HG03521 (cell line): ENCODE data around the gene PLXNA2.

Experiments used
- ATAC-seq: cut with Tn5 transposase; IDR thresholded peaks from one replicate; pipeline ENCODE4 v1.9.1; 2021; ENCODE audit warnings: mild to moderate bottlenecking, moderate library complexity; ENCODE audit not compliant: unreplicated experiment

PLXNA2 gene

DNA sequence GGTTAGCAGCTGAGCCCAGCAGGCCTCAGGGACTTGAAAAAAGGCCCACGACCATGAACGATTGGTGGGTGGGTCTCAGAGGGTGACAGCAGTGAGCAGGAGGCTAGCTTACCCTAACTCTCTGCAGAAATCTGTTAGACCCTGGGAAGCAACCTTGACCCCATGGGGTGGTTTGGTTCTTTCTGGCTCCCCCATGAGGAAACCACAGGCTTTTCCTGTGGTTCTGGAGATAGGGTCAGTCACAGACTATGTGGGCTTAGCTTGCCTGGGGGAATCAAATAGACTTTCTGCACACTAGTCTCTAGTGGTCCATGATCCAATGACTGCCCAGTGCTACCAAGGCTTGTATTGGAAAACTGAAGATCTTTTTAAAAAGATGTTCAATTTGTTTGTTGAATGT lies 118.1 kb downstream of the PLXNA2 start:
- no peak for ATAC-seq

DNA sequence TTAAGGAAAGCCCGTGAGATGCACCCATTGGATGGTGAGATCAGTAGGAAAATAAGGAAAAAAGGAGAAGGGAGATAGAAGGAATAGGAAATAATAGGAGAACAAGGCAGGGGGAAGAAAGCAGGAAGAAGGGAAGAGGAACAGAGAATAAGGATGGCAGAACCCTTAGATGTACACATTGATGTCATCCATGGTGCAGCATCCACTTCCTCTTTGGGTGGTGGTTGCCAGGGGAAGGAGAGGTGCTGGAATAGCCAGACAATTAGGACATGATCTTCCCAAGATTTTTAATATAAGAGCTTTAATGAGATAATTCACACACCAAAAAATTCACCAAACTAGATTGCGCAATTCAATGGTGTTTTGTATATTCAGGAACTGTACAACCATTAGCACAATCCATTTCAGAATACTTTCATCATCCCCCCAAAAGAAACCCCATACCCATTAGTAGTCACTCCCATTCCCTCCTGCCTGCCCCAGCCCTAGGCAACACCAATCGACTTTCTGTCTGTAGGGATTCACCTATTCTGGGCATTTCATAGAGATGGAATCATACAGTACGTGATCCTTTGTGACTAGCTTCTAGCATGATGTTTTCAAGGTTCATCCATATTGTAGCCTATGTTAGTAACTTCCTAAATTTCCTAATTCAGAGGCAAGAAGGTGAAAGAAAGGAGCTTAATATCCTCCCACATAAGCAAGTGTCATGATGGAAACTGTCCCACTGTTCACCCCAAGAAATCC lies 121.4 kb downstream of the PLXNA2 start:
- ATAC-seq, result no peak

DNA sequence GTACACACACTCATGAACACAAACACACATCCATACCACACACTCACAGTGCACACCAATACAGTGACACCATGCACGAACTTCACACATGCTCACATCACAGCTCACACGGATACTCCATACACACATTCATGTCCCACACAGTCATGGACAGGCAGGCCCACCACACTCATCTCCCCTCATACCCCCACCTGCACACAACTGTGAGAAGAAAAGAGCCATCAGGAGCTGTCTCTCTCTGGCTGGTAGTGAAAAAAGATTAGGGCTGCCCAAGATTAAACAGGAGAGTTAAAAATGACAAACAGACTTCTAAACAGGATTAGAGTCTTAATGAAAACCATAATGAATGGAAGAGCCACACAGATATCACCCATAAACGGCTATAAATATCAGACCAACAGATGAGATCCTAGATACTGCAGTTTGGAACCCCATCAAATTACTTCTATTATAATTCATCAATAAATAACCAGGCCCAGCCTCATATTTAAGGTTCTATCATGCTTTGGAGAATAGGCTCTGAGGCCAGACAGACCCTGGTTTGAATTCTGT lies 122.3 kb downstream of the PLXNA2 start:
- no peak for ATAC-seq

DNA sequence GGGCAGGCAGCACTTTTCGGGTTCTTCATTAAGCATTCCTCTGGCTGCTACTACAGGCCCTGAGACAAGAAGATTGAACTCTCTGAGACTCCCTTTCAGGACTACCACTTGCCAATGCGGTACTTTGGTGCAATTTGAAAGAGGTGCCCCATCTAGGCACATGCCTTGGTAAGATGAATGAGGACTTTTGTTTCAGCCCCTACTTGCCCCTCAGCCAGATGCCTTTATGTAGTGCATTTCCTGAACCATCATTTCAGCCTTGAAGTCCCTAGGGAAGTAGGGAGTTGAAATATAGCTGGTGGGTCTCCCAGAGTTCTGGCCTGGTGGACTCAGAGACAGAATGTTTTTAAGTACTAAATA lies 123.8 kb downstream of the PLXNA2 start:
- no peak for ATAC-seq

DNA sequence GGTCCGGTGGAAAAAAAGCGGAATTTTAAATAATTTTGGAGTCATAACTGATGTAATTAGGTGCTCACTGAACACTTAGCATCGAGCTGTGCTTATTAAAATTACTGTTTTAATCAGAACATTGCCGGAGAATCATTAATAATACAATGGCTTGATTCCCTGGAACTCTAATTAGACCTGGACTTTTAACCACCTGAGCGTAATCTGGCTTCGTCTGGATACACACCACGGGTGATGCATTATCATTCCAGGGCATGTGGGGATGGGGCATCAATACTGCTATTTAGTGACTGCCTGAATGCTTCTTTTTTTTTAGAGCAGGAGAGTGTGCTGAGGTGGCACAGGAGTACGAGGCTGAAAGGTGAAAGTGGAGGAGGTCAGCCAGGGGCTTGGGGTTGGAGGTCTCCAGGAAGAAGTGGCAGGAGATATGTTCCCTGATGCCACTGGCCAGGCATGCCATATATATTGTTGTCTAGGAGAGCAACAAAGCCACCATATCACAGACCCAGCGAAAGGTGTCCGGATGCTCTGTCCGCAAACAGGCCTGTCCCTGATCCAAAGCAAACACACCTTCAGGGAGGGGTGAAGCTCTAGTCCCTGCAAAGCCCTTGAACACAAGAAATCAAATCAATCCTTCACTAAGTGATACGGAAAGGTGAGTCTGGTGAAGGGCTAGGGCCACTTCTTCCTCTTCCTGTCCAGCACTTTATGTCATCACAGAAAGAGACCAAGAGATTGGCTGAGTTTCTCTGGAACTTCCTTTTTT lies 125.2 kb downstream of the PLXNA2 start:
- no peak for ATAC-seq

DNA sequence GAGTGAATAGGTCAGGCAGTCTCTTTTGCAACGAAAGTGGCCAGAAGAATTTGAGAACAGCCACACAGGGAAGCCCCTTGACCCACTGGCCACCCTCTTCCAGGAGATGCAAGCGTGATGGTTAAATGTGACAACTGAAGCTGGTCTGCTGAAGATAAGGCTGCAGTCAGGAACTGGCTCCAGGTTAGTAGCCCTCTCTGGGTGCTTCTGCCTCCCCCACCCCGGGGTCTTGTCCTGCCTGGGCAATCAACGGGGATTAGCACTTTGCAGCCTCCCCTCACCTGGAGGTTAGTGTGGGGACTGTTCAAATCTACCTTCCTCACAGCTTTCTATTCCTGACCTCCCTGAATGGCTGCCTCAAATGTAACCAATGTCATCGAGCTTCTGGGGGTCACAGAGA lies 125.9 kb downstream of the PLXNA2 start:
- ATAC-seq, result no peak

DNA sequence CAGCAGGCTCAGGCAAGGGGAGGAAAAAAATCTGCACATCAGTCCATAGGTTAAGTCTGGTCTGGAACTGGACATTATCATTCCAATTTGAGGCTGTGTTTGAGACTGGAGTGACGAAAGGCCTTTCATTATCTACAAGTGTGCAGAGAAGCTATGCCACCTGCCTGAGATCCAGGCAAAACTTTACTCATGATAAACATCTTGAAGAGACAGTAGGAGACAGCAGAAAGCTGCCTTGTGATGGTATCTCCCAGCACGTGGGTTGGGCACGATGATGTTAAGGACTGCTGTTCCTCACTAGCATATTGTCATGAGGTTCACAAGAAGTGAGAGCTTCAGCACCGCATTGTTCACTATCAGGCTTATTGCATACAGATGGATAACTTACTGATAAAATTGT lies 126.4 kb downstream of the PLXNA2 start:
- no peak for ATAC-seq

DNA sequence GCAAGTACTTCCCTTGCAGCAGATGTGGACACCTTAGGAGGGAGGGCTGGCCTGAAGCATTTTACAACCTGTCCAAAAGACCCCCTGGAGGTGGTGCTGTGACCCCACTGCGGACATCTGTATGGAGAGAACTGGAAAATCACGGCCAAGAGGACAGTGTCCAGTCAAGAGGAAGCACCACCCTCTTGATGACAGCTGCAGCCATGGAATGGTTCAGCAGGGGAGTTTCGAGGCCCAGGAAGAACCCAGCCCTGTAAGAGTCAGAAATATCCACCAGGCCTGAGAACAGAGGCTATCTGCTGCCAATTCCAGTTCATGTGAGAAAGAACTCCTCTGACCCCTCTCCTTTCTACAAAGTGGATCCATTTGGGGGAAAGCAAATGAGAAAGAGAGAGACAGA lies 126.8 kb downstream of the PLXNA2 start:
- ATAC-seq, result no peak

DNA sequence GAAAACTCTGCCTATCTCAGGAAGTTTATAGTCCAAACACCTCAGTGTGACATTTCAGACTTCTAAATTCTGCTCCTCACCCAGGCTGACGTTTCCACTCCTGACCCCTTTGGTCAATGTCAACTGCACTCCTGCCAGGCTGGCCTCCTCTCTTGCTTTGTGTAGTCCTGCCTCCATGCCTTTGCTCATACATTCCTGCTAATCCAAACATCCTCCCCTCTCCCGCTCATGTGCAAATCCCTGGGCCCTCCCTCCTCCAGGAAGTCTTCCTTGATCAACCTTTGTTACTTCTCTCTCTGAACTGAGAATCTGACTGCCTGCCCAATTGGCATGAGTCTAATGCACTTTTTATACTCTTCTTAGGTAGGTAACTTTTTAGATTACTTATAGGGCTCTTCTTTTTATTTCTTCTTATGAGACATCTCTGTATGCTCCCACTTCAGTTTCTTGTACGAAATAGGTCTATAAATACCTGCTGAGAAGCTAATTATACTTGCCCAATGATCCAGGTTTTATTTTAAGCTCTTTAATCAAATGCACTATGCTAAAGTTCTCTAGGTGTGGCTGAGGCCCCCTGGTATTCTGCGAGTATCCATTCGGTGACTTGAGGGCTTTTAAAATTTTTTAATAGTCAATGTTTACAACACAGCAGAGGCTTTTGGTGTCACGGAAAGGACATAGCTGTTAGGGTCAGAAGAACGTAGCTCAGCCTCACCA lies 128.1 kb downstream of the PLXNA2 start:
- ATAC-seq, result no peak

DNA sequence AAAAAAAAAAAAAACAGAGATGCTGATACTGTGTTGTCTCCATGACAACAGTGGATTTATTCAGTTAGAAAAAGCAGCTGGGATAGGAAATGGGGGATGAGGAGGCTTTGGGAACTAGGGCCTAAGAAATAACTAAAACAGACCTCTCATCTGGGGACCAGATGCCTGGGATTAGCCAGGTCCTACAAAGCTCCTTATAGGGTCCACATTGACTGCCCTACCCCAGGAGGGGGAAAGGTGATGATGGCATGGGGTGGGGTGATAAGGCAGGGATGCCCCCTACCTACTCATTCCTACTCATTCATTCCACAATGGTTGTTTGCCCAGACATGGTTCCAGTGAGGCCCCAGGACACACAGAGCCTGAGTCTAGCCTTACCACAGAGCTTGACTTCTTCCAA lies 131.2 kb downstream of the PLXNA2 start:
- no peak for ATAC-seq

DNA sequence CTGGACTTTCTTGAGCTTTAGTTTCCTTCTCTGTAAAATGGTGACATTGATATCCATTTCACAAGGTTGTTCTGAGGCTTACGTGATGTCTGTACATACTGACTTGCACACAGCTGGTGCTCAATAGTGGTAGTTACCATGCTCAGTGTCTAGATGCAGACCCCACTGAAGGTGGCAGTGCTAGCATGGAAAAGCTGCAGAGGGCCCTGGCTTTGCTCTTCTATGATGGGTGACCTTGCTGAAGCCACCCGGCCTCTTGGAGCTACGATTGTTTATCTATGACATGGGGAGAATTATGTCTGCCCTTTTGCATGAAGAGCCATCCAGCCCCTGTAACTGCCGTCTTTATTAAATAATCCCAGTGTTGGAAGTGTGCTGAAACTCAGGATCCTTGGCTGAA lies 131.8 kb downstream of the PLXNA2 start:
- no peak for ATAC-seq

DNA sequence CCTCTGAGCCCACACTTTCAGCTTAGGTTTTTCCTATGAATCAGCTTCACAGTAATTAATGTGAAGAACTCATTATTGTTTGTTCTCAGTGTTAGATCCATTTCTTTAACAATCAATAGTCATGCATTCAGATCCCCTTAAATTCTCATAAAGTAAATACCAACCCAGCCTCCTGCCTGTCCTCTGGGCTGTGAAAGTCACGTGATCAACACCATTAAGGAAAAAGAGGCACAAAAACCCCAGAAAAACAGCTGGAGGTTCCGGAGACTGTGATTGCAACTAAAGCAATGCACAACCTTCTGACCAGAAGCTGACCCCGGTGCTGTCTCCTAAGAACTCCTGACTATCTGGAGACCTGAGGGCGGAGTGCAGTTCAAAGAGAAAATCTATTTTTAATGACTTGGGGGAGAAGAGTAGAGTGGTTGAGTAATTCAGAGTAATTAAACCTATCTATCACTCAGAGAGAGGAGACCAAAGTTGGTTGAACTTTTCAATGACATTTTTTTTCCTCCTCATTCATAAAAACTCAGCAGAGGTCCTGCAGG lies 132.5 kb downstream of the PLXNA2 start:
- ATAC-seq, result no peak

DNA sequence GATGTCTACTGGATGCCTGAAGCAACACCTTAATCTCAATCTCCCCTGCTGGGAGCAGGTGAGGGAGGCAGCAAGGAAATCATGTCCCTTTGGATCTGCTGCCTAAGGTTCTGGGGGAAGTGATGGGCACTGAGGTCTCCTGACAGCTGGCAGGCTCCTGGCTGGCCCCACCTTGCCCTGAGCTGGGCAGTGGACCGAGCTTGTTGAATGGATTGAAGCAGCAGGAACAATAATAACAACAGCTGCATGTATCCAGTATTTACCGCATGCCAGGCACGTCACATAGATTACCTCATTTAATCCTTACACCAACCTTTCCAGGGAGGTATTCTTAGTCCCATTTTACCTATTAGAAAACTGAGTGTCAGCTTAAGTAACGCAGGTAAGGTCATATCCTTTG lies 133.9 kb downstream of the PLXNA2 start:
- ATAC-seq, result no peak

DNA sequence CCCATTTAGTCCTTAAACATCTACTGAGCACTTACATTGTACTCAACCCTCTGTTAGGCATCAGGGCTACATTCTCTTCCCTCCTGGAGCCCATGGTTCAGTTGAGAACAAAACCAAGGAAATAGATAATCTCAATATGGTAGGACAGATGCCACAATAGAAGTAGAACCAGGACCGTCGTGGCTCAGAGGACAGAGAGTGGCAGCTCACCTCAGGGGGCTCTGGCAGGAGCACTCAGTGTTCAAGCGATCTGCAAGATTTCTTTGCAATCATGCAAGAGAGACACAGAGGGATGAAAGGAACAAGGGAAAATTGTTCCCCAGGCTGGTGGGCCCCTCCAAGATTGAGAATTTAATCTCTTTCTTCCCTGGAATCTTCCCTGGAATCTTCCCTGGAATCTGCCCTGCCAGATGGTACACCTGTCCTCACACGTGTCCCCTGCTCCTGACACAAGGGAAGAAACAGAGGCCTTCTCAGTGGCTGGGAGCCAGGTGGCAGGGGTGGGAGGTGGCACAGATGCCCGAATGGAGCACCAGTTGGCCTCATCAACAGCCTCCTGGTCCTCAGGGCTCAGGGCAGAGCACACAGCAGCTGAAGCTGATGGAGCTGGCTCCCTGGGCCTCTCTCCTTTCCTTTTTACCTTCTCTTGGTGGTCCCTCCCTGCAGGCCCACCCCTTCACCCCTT lies 135.4 kb downstream of the PLXNA2 start:
- ATAC-seq, result no peak

DNA sequence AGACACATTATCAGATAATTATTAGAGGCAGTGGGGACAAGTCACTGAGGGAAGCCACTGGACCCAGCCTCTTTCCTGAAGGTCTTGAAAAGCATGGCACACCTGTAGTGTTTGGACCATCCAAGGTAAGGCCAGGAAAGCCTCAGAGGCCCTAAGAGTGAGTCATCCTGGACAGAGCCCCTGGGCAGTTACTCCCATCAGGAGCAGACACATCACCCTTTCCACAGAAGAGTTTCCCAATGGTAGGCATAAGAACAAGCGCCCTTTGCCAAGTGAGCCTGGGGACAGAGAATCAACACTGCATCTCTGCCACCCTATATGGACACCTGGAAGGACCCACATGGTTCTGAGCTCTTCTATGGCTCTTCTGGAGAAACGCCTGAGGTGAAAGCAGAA lies 136.0 kb downstream of the PLXNA2 start:
- ATAC-seq, result no peak

DNA sequence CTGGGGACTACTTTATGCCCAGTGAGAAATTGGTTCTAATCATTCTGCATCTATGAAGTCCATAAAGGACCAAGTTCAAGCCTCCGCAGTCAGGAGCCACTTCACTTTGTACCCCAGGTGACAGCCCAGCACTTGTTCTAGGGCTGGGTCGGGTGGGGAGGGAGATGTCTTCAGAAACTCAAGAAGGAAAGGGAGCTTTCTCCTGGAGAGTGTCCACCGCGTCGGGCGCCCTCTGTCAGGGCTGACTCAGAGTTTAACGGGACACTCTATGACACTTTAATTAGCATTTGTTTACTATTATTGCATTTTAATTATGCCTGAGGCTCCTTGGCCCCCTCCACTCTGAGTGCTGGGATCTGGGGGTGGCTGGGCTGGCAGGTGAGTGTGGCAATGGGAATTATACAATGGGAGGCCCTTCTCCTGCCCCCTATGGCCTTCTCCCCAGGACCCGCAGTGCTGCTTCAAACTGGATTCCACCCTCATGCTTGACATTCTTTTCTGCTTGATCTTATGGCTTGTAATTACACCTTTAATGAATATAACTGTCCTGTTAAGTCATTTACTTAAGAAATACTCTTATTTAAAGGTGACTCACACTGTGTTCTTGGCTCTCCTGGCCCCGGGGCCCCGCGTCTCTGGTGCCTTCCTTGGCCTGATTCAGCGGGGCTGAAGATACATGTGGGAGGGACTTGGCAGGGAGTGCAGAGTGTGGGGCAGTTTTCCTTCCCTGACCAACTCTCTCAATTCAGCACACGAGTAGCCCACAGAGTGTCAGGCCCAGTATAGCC lies 136.6 kb downstream of the PLXNA2 start:
- ATAC-seq, result no peak

DNA sequence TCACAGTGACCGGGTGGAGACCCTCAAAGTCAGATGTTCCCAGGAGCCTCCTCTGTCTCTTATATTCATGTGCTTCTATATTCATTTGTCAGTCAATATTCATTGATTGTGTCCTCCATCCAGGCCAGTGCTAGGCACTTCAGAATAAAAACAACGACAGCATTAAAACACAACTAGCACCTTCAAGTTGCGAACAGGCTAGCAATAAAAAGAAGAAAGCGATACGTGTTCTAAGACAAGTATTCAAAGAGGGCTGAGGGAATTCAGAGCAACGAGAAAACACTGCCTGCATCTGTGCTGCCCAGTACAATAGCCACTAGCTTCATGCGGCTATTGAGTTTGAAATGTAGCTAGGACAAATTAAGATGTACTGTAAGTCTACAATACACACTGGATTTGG lies 138.0 kb downstream of the PLXNA2 start:
- no peak for ATAC-seq

DNA sequence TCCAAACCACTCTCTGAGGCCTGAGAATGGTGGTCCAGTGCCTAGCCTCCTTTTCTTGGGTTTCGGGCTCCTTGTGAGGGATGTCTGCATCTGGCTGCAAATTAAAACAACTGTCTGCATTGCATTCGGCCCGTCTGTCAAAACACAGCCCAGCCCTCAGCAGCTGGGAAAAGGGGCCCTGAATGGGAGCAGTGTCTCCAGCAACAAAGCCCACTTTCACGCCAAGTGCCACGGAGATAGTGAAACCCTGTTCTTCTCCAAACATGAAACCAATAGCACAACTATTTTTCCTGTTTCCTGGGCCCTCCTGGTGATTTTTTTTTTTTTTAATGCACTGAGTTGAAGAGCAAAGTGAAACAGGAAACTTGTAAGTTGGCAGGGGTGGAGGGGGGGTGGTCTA lies 138.4 kb downstream of the PLXNA2 start:
- no peak for ATAC-seq

DNA sequence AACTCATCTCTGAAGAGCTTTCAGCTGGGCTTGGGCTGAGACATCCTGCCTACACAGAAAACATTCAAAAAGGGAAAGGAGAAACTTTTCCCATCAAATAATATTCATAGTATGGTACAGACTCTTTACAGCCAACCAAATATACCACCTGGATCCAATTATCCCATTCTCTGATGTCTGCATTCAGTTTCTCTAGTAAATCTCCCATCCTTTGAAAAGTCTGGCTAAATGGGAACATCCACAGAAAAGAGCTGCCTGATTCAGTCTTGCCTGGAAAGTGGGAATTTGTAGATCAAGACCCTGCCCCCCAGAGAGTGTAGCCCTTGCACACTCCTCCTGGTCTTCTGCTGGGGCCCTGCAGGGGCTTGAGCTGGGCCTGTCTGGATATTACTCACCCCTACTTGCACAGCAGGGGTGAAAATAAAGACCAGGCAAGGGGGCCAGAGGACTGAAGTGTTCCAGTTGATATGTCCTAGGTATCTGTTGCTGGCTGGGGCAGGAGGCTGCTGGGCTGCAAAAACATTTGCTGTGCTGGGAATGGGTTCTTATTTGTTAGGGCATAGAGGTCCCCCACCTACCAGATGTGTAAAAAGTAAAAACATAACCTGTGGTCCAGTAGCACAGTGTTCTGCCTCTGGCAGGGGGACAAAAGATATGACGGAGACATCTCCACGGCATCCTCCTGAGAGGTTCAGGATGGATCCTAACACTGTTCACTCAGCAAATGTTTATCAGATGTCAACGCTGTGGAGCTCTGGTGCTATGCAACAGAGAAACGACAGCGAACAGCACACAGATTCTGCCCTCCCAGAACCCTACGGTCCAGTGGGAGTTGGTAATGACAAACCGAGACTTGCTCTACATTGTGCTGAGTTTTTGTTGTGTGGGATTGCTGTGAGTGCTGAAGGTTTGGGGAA lies 140.3 kb downstream of the PLXNA2 start:
- ATAC-seq, result no peak
